Measurements from ENCODE around the gene CACNA1G.

Gene CACNA1G

DNA sequence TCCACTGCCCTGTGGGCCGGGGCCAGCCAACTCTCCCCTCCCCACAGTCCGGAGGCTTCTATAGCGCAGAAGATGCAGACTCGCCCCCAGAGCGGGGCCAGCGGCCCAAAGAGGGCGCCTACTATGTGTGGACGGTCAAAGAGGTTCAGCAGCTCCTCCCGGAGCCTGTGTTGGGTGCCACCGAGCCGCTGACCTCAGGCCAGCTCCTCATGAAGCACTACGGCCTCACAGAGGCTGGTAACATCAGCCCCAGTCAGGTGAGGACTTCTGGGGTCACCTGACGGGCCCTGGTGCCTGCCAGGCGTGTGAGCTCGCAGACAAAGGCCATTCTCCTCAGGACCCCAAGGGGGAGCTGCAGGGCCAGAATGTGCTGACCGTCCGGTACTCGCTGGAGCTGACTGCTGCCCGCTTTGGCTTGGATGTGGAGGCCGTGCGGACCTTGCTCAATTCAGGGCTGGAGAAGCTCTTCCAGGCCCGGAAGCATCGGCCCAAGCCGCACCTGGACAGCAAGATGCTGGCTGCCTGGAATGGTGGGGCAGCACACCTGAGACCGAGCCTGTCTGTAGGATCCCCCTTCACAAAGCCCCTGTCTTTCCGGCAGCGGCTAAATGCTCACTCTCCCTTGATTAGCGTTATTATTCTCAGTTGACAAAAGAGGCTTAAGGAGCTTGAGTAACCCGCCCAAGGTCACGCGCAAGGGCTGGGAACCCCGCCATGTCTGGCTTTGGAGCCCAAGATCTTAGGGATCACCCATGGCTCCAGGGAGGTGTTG, 9.7 kb upstream of the CACNA1G start:
- Histone ChIP-seq H4K20me1 (ENCODE audit: control insufficient read depth, insufficient read depth, low read depth, low read length) (peaks cover 3% of the 10 kb centered on the region; the same call in 1 of the 2 replicates), H3K27ac (ENCODE audit: low read depth, low read length) (no peak overlapping the region), H3K79me2 (ENCODE audit: control insufficient read depth, low read length) (no peaks in the 10 kb centered on the region), H3K36me3 (ENCODE audit: control insufficient read depth, low read length) (no peaks in the 10 kb centered on the region), H3K4me2 (ENCODE audit: low read length) (no peak overlapping the region), H3K9me2 (replicated peaks; ENCODE audit: control insufficient read depth, low read length) (no peaks in the 10 kb centered on the region), H3K27me3 (ENCODE audit: control insufficient read depth, low read length) (peaks cover 5% of the 10 kb centered on the region; the same call in 1 of the 2 replicates), H3K4me1 (ENCODE audit: control insufficient read depth, low read length) (peaks cover 7% of the 10 kb centered on the region), H3K4me3 (ENCODE audit: low read length) (no peak overlapping the region), H3F3A (ENCODE audit: control insufficient read depth, insufficient read depth) (no peaks in the 10 kb centered on the region), H3K9me3 (ENCODE audit: control insufficient read depth, insufficient read depth, low read length) (no peaks in the 10 kb centered on the region)
- TF ChIP-seq, protein P1, sequence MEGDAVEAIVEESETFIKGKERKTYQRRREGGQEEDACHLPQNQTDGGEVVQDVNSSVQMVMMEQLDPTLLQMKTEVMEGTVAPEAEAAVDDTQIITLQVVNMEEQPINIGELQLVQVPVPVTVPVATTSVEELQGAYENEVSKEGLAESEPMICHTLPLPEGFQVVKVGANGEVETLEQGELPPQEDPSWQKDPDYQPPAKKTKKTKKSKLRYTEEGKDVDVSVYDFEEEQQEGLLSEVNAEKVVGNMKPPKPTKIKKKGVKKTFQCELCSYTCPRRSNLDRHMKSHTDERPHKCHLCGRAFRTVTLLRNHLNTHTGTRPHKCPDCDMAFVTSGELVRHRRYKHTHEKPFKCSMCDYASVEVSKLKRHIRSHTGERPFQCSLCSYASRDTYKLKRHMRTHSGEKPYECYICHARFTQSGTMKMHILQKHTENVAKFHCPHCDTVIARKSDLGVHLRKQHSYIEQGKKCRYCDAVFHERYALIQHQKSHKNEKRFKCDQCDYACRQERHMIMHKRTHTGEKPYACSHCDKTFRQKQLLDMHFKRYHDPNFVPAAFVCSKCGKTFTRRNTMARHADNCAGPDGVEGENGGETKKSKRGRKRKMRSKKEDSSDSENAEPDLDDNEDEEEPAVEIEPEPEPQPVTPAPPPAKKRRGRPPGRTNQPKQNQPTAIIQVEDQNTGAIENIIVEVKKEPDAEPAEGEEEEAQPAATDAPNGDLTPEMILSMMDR (IDR thresholded peaks at IDR 0.05; ENCODE audit: low read depth, low read length, poor library complexity, severe bottlenecking), result peak; percentile 51
- no peak for TF ChIP-seq EZH2phosphoT487 (IDR thresholded peaks at IDR 0.05; ENCODE audit: borderline replicate concordance, low read length)

DNA sequence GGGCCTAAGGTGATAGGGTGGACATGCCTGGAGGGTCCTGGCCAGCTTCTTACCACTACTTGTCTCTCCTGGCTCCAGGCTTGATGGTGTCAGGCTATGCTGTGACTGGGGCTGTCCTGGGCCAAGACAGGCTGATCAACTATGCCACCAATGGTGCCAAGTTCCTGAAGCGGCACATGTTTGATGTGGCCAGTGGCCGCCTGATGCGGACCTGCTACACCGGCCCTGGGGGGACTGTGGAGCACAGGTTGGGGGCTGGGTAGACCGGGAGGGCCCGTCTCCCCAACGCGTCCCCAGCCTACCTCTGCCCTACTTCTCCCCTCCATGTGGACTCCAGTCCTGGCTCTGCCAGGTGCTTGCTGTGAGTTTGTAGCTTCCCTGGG, 9.1 kb upstream of the CACNA1G start:
- H3K4me1 ChIP-seq (ENCODE audit: control insufficient read depth, low read length), result peaks cover 7% of the 10 kb centered on the region
- no peaks in the 10 kb centered on the region for H3K9me2 ChIP-seq (replicated peaks; ENCODE audit: control insufficient read depth, low read length)
- no peak overlapping the region for H3K4me3 ChIP-seq (ENCODE audit: low read length)
- no peaks in the 10 kb centered on the region for H3K79me2 ChIP-seq (ENCODE audit: control insufficient read depth, low read length)
- no peaks in the 10 kb centered on the region for H3K36me3 ChIP-seq (ENCODE audit: control insufficient read depth, low read length)
- H3K9me3 ChIP-seq (ENCODE audit: control insufficient read depth, insufficient read depth, low read length), result no peaks in the 10 kb centered on the region
- H3K27ac ChIP-seq (ENCODE audit: low read depth, low read length), result no peak overlapping the region
- peaks cover under 1% of the 10 kb centered on the region; the same call in 1 of the 2 replicates for H3K27me3 ChIP-seq (ENCODE audit: control insufficient read depth, low read length)
- H3F3A ChIP-seq (ENCODE audit: control insufficient read depth, insufficient read depth), result no peaks in the 10 kb centered on the region
- no peak overlapping the region for H3K4me2 ChIP-seq (ENCODE audit: low read length)
- peaks cover under 1% of the 10 kb centered on the region; the same call in 1 of the 2 replicates for H4K20me1 ChIP-seq (ENCODE audit: control insufficient read depth, insufficient read depth, low read depth, low read length)
- no peak for TF ChIP-seq EZH2phosphoT487 (IDR thresholded peaks at IDR 0.05; ENCODE audit: borderline replicate concordance, low read length)
- TF ChIP-seq, protein P1 (IDR thresholded peaks at IDR 0.05; ENCODE audit: low read depth, low read length, poor library complexity, severe bottlenecking), result no peak

DNA sequence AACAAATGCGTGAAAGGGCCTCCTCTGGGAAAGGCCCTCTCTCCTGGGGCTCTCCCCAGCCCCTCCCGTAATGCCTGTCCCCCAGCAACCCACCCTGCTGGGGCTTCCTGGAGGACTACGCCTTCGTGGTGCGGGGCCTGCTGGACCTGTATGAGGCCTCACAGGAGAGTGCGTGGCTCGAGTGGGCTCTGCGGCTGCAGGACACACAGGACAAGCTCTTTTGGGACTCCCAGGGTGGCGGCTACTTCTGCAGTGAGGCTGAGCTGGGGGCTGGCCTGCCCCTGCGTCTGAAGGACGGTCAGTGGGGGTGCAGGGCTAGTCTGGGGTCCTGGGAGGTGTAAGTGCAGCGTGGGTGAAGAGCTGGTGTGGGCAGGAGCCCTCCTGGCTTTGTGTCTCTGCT, 8.6 kb upstream of the CACNA1G start:
- Histone ChIP-seq H3K27me3 (ENCODE audit: control insufficient read depth, low read length) (no peaks in the 10 kb centered on the region), H4K20me1 (ENCODE audit: control insufficient read depth, insufficient read depth, low read depth, low read length) (no peaks in the 10 kb centered on the region), H3K9me2 (replicated peaks; ENCODE audit: control insufficient read depth, low read length) (no peaks in the 10 kb centered on the region), H3F3A (ENCODE audit: control insufficient read depth, insufficient read depth) (no peaks in the 10 kb centered on the region), H3K36me3 (ENCODE audit: control insufficient read depth, low read length) (no peaks in the 10 kb centered on the region), H3K4me3 (ENCODE audit: low read length) (no peak overlapping the region), H3K79me2 (ENCODE audit: control insufficient read depth, low read length) (no peaks in the 10 kb centered on the region), H3K9me3 (ENCODE audit: control insufficient read depth, insufficient read depth, low read length) (no peaks in the 10 kb centered on the region), H3K4me2 (ENCODE audit: low read length) (no peak overlapping the region), H3K4me1 (ENCODE audit: control insufficient read depth, low read length) (peaks cover 7% of the 10 kb centered on the region), H3K27ac (ENCODE audit: low read depth, low read length) (no peak overlapping the region)
- TF ChIP-seq, protein P1 (IDR thresholded peaks at IDR 0.05; ENCODE audit: low read depth, low read length, poor library complexity, severe bottlenecking), result no peak
- no peak for TF ChIP-seq EZH2phosphoT487 (IDR thresholded peaks at IDR 0.05; ENCODE audit: borderline replicate concordance, low read length)
